Activated CD4-positive, CD25-positive, alpha-beta regulatory T cell (primary cell): ENCODE measurements around the gene EYA4.

ENCODE experiments used
- DNase-seq, 4 experiments: peaks; one replicate each; lab custom pipeline; 2025; lab: John Stamatoyannopoulos, UW

Gene EYA4

DNA sequence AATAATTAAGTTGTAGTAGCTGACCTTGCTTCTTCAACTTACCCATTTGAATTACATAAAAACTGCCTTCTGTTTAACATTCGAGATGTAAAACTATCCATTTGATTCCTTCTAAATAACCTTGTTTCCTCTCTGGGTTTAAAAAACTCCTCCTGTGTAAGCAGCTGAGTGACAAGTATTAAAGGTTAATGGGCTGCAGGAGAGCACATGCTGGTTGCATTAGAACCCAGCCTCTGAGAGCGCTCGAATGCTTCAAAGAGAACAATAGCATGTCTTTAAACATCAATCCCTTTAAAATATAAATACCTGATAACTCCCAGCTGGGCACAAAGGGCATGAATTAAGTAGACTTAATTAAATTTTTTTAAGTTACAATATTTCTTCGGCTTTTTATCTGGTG is 215.8 kb downstream of the EYA4 start:
- no peak for DNase-seq

DNA sequence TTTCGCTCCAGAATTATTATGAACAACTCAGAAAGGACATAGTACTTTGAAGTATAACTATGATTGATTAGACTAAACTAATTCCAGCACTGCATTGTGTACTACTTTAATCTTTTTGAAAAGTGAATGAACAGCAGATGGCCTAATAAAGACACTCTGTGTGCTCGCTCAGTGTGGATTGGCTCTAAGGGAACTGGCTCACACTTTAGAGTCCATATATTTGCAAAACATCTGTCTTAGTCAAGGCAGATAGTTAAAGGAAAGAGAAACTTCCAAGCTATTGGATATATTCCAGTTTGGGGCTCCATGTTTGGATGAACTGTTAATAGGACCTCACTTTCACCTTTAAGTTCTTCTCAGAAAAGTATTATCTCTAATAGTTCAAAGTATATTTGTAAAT is 218.9 kb downstream of the EYA4 start:
- DNase-seq: no peak

DNA sequence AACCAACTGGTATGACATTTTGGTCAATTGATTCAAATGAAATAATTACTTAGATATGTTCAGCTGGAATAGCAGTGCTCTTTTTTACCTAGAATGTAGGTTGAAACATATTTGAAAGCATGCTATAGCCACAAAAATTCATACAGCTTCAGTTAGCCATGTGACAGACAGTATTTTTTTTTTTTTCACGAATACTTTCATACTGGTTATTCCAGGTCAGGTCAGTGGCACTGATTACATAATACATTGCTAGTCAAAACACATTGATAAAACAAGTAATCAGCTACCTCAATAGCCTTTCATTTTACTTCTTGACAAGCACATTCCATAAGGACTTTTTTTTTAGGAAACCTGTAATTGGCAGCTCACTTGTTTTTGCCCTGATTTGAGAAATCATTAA is 222.6 kb downstream of the EYA4 start:
- DNase-seq: no peak

DNA sequence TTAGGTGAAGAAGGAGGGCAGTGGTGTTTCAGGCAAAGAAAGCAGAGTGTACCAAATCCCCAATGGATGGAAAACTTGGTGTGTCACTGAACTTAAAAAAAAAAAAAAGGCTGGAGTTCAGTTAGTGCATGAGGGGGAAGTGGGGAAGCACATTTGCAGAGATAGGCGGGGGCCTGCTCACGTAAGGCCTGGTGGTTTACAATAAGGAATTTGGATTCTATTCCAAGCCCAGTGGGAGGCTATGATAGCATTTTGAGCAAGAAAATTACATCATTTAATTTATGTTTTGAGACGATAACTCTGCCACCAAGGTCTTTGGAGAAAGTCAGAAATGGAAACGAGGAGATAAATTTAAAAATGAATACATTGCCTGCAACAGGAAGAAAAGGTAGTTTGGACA is 225.5 kb downstream of the EYA4 start:
- DNase-seq: no peak

DNA sequence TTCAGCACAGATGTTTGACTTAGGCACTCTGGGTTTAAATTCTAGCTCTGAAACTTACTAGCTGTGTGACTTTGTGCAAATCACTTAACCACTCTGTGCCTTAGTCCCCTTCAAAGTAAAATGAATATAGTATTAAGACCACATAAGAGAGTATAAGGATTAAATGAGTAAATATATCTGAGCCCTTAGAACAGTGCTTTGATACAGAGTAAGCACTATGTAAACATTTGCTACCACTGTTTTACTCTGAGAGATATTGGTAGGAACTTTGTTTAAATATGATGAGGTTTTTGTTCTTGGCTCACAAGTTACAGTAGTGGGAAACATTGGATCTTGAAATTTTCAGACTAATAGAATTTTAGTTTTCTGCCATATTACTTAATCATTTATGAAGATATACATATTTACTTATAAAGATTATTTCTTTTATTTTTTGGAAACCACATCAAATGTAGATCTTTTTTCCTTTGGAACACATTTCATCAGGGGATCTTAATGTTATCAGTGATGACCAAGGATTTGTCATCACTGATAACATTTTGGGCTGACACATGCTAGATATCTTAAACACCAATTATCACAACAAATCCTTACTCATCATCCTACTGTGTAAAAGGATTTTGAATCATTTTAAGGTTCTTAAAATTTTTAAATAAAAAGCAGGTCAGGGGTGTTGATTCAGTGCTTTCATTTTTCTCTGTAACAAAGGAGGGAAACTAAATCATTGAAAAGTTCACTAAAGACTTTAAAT is 226.2 kb downstream of the EYA4 start:
- DNase-seq: no peak

DNA sequence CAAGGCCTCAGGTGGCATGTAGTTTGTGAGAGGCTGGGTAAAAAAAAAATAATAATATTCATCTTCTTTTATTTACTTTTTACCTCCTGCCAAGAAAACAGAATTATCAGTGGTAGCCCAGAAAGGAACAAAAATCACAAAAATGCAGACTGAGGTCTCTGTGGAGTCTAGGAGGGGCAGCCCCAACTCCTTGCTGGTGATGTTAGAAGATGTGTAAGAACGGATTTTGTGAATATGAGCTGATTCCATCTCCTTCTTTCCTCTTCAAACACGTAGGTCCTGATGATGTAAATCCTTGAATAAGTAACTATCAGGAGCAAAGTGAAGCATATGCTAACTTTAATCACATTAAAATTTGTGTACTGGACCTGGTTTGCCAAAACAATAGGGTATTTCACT is 226.8 kb downstream of the EYA4 start:
- DNase-seq: no peak

DNA sequence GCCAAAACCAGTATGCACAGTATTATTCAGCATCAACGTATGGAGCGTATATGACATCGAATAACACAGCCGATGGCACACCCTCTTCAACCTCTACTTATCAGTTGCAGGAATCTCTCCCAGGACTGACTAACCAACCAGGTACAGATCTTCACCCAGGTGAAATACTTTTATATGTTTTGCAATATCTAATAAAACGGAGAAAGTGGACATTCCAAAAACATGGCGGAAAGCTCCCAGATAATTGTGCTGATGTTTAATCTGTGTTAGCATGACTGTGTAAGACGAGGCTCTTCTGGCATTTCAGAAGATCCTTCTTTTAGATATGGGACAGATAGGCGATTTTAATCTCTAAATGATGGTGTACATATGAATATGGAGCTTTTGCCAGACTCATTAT is 227.4 kb downstream of the EYA4 start:
- no peak for DNase-seq

DNA sequence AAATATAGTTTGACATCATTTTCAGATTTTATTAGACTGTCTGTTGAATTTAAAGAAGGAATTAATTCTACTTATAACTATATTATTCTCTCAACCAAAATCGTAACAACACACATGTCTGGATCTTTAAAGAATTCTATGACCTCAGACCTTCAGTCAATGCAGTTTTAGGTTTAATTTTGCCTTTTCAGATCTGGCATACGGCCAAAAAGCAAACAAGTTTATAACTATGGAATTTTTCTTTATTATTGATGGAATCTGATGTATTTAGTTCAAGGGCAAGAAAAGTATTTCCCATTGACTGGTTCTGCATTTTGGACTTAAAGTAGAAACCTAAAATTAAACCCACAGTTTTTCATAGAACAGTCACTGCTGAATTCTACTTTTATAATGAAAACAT is 233.4 kb downstream of the EYA4 start:
- DNase-seq: no peak

DNA sequence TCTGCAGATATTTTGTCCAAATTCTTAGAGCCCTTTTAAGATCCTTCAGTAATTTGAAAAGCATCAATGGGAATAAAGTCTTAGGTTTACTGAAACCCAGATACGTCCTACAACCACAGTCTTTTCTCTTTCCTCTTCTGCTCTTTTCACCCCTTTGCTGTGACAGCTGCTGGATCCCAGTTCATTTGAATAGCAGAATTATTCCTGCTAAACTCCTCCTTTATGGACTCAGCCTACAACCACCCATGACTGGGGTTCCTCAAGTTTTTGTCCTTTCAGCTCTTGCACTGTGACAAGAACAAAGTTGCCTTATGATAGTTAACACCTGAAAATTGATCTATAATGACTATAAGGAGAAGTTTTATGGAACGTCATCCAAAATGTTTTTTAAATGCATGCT is 237.5 kb downstream of the EYA4 start:
- no peak for DNase-seq

DNA sequence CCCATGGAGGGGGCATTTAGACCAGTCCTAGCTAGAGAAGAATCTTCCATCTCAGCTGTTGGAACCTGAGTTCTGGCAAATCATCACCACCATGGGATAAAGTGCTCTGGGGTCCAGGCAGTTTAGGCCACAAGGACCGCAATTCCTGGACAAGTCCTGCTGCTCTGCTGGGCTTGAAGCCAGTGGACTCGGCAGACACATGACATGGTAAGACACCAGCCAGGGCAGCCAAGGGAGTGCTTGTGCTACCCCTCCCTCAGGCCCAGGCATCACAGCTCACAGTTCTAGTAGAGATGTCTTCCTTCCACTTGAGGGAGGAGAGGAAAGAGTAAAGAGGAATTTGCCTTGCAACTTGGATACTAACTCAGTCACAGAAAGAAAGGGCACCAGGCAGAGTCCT is 246.0 kb downstream of the EYA4 start:
- no peak for DNase-seq

DNA sequence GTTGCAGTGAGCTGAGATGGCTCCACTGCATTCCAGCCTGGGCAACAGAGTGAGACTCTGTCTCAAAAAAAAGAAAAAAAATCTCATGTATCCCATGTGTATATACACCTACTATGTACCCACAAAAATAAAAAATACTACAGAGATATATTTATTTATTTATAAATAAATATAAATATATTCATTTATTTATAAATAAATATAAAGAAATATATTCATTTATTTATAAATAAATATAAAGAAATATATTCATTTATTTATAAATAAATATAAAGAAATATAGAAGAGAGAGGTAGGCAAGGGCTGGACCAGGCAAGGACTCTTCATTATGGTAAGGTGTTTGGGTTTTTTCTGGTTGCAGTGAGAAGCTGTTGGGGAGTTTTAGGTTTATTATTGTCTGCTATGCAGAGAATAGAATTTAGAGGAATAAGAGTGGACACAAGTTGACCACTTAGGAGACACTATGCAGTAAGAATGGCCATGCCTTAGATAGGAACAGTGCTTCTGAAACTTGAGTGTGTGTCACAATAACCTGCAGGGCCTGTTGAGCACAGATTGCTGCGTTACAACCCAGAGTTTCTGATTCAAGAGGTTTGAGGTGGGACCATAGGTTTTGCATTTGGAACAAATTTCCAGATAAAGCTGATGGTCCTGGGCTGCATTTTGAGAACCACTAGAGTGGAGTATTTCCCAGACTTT is 254.2 kb downstream of the EYA4 start:
- no peak for DNase-seq

DNA sequence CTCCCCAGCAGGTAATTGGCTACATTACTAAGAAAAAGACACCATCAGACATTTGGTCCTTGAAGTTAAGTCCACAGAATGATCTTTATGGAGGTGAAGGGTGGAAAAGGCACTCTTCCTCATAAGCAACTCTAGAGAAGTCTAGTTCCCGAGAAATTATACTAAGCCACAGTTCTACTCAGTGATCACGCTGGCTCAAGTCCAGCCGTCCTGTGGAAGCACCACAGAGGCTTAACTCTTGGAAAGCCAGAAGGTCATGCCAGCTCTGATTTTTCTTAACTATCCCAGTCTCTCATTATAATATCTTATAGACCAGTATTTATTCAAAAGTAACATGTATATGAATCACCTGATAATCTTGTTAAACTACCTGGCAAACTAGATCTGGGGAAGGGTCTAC is 258.5 kb downstream of the EYA4 start:
- no peak for DNase-seq

DNA sequence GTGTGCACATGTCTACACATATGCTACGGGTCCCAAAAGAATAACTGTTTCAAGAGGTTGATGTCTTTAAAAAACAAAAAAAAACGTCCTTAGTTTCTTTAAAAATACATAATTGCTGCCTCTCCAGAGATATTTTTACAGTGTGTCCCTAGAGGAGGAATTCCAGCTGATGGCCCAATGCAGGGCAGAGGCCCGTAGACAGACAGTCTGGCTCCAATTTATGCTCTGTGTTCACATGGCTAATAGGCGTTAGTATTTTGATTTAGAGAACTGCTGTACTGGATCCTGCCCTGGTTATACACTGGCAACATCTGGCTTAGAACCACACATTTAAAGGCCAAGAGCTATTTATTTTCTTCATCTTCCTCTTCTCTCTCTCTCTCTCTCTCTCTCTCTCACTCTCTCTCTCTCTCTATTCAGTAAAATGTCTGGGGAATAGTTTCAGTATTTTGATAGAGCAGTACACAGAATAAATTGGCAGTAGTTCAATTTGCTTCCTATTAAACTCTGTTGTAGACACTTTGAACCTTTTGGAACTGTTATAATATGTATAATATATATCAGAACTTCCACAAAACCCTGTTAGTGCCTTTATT is 260.6 kb downstream of the EYA4 start:
- no peak for DNase-seq

DNA sequence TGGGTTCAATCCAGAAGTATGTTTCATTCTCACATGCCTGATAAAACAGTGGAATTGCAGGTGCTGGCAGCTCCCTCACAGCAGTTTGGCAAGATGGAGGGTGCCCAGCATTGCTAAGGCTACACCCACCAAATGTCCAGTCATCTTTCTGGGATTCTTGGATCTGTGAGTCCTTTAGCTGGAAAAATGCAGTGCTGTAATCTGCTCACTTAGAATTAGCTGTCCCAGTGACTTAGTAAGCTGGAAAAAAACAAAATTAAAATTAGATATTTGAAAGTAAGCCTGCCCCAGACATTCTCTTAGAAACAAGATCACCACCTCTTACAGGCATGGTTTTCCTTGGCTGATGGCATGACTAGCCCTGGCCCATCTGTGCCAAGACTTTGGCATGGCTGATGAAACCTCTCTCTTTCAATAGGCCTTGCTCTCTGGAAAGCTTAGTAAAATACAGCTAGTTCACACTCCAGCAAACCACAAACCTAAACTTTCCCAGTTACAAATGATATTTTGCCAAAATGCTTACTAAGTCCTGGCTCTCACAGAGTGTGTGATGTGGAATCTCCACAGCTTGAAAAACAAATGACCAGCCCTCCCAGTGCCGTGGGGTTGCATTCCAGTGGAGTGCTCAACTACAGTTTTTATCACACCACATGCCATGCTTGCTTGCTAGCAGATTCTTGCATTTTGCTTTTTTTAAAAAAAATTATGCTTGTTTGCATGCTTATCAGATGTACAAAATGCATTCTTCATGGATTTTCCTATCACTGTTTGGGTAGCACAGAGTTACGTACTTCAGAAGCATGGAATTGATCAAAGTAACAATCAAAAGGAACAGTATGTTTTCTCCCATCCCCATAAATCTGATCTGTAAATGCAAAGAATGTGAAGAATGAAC is 261.5 kb downstream of the EYA4 start:
- DNase-seq: no peak

DNA sequence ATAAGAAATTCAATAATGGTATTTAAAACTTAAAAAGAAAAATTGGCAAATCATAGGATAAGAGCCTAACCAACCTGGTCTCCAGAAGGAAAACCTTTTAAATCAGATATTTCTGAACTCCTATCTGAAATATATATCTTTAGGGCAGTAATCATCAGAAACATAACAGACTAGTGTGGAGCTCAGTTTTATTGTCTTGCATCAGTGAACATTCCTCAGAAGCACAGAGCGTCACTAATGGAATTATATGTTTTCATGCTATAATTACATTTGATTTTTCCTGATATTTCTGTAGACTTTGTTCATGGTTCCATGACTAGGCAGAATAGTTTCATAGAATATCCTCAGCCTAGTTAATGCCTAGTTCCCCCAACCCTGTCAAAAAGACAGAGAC is 262.2 kb downstream of the EYA4 start:
- DNase-seq: no peak

DNA sequence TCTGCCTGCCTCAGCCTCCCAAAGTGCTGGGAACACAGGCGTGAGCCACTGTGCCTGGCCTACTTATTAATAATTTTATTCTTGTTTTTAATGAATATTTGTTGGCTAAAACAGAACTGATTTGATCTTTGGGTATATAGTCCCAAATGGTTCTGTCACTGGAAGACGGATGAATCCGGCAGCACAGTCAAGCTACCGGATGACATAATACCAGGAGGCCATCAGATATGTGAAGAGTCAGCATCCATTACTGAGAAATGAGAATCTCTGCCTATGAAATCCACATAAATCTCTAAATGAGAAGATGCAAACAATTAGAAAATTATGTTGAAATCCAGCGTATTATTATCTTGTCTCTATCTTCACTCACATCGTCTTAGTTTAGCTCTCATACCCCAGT is 263.0 kb downstream of the EYA4 start:
- no peak for DNase-seq

DNA sequence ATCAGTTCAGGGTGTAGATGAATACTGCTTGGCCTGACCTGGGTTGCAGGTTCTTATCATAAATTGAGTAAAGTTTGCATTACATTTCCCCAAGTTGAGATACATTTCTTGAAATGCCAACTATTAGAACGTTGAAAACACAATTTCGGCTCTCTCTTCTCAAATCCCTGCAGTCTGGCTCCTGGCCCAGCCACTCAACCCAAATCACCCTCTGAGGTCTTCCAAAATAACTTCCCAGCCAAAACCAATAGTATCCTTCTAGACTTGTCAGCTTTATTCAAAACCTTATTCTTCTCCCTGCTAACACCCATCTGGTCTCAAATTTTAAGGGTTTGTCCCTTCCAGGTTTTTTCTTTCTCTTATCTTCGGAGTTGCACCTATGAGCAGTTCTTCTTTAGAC is 263.6 kb downstream of the EYA4 start:
- no peak for DNase-seq

DNA sequence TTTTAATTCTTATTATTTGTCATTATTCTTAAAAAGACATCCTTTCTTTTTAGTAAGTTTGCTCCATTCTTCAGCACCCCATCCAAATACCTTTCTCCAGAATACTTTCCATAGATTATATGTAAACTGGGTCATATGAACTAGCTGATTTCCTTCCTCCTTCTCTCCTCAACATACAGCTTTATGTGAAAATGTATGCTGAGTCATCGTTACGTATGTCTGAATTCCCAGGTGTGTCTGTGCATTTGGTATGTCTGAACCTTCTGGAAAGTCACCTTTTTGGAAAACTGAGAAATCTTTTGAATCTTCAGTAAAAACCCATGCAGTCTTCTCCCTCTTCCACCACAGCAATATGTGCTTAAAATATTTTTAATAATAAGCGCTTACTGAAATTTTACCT is 264.5 kb downstream of the EYA4 start:
- DNase-seq: no peak

DNA sequence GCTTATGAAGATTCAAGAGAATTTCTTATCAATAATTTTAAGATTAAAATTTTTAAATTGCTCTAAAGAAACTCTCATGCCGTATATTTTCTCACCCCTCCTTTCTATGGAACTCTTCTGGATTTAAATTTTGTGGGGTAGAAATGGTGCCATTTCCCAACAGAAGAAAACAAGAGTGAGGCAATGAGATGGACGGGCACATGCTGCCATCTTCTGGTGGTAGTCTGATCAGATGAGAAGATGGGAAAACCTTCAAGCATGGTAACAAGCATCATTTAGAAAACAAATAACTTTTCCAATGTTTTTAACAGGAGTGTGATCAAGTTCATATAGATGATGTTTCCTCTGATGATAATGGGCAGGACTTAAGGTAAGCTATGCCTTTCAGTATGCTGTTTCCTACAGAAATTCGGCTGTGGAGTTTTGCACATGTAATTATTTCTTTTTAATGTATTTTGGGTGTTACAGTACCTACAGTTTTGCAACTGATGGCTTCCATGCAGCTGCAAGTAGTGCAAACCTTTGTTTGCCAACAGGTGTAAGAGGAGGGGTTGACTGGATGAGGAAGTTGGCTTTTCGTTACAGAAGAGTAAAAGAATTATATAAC is 271.4 kb downstream of the EYA4 start:
- no peak for DNase-seq

DNA sequence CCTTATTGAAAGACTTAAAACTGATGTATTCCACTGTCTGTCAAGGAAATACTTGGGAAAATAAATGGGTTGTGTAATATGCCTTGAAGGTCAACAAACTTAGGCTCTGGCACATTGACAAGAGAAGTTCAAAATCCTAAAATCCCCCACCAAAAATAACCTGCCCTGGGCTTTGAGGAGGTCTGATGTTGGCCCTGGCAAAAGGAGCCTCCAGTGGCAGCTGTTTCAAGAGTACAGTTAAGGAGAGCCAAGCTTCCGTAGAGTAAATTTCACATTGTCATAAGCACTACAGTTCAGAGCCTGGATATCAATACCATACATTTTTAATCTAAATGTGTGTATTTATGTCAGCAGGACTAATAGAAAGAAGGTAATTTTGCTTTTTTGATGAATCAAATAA is 282.7 kb downstream of the EYA4 start:
- no peak for DNase-seq

DNA sequence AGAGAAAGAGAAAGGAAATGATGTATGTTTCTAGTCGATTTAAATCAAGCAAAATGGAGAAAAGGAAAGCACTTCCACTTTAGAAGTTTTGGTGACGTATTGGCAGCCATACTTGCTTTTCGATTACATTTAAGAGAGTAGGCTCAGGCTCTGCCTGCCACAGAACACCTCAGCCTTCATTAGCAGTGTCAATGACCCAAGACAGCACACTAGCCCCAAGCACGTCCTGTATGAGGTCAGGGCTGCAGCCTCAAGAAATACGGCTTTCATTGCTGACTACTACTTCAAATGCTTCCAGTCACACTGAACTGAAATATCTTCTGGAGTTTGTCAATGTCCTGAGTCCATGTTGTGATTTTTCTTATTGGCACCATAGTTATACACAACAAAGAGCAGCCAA is 285.3 kb downstream of the EYA4 start:
- no peak for DNase-seq

DNA sequence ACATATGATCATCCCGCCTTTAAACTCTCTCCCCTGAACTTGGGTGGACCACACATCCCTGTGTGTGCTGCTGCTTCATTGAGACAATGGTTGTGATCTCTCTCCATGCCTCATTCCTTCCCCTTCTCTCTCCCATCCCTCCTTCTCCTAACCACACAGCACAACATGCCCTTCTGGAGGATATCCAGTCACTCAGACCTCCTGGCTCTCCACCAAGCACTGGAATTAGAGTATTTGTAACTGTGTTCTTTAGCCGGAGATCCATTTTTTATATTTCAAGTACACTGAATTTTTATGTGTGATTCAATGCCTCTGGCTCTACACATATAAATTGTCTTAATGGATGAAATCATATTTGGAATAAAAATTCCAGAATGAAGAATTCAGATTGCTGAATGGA is 287.4 kb downstream of the EYA4 start:
- DNase-seq: no peak
